WERI-Rb-1 (cell line): Measurements from ENCODE around the gene ZNF71.

Experiments
- DNase-seq: peaks from one replicate; pipeline ENCODE4 v3.0.0-alpha.2; 2020
- H3K27ac ChIP-seq: fragments of 250-450 bp; sonication (Bioruptor Pico); 2 replicates; pipeline ENCODE4 v1.5.1; 2020; ENCODE audit warnings: mild to moderate bottlenecking, moderate library complexity
- H3K27me3 ChIP-seq: fragments of 250-450 bp; sonication (Bioruptor Pico); 2 replicates; pipeline ENCODE4 v1.5.1; 2021; ENCODE audit warnings: mild to moderate bottlenecking, low read depth, moderate library complexity; ENCODE audit not compliant: insufficient read depth, severe bottlenecking
- H3K36me3 ChIP-seq: fragments of 250-450 bp; sonication (Bioruptor Pico); 2 replicates; pipeline ENCODE4 v1.5.1; 2020; ENCODE audit warnings: mild to moderate bottlenecking, moderate library complexity
- H3K4me3 ChIP-seq: 2 replicates; pipeline ENCODE4 v1.5.1; 2011; ENCODE audit warnings: low read depth, mild to moderate bottlenecking, control low read depth, low read length
- H3K9me3 ChIP-seq: fragments of 250-450 bp; sonication (Bioruptor Pico); 2 replicates; pipeline ENCODE4 v1.5.1; 2021; ENCODE audit warnings: mild to moderate bottlenecking, moderate library complexity; ENCODE audit not compliant: severe bottlenecking
- TF ChIP-seq, protein P1 (sequence below): IDR thresholded peaks from 2 replicates; pipeline ENCODE4 v1.5.1; 2011; ENCODE audit warnings: low read depth, mild to moderate bottlenecking, control low read depth, inconsistent platforms, low read length

Gene ZNF71

GRCh38 chr19:56611288-56611687, 16.2 kb downstream of the ZNF71 start:
- TF ChIP-seq, protein P1, sequence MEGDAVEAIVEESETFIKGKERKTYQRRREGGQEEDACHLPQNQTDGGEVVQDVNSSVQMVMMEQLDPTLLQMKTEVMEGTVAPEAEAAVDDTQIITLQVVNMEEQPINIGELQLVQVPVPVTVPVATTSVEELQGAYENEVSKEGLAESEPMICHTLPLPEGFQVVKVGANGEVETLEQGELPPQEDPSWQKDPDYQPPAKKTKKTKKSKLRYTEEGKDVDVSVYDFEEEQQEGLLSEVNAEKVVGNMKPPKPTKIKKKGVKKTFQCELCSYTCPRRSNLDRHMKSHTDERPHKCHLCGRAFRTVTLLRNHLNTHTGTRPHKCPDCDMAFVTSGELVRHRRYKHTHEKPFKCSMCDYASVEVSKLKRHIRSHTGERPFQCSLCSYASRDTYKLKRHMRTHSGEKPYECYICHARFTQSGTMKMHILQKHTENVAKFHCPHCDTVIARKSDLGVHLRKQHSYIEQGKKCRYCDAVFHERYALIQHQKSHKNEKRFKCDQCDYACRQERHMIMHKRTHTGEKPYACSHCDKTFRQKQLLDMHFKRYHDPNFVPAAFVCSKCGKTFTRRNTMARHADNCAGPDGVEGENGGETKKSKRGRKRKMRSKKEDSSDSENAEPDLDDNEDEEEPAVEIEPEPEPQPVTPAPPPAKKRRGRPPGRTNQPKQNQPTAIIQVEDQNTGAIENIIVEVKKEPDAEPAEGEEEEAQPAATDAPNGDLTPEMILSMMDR: peak; percentile 14; the same call in 1 of the 2 replicates
- DNase-seq: no peak
- Histone ChIP-seq H3K27ac (no peak overlapping the region), H3K4me3 (no peak overlapping the region), H3K27me3 (no peaks in the 10 kb centered on the region), H3K9me3 (no peaks in the 10 kb centered on the region), H3K36me3 (no peaks in the 10 kb centered on the region; the same call in 1 of the 2 replicates)

DNA sequence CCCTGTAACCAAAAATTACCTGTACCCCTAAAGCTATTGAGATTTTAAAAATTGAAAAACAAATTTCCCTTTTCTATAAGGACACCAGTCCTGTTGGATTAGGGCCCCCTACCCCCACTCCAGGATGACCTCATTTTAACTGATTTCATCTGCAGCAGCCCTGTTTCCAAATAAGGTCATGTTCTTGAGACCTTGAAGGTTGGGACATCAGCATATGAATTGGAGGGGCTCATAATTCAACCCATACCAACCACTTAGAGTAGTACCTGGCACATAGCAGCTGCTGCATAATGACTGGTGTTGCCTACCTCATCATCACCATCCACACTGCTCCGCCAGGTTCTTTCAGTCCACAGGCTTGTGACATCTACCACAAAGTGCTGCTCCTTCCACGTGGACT, 17.6 kb downstream of the ZNF71 start:
- Histone ChIP-seq H3K4me3 (no peak overlapping the region), H3K27ac (no peak overlapping the region), H3K27me3 (no peaks in the 10 kb centered on the region), H3K36me3 (no peaks in the 10 kb centered on the region; the same call in 1 of the 2 replicates), H3K9me3 (no peaks in the 10 kb centered on the region)
- TF ChIP-seq, protein P1: no peak
- no peak for DNase-seq

DNA sequence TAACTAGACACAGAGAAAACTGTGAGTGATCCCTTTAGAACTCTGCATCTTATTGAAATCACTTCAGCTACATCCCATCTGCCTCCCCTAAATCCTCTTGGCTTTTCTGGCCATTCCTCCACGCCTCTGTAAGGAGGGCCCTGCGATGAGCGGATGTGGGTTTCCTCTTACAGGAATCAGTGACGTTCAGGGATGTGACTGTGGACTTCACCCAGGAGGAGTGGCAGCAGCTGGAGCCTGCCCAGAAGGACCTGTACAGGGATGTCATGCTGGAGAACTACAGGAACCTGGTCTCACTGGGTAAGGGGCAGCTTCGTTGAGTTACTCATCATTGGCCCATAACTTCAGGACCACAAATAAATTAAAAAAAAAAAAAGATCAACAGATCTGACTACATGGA, 18.5 kb downstream of the ZNF71 start:
- Histone ChIP-seq H3K27me3 (no peaks in the 10 kb centered on the region), H3K4me3 (no peak overlapping the region), H3K9me3 (no peaks in the 10 kb centered on the region), H3K36me3 (peaks cover 3% of the 10 kb centered on the region; the same call in 1 of the 2 replicates), H3K27ac (no peak overlapping the region)
- TF ChIP-seq, protein P1: no peak
- DNase-seq: no peak

GRCh38 chr19:56617531-56617930, 22.4 kb downstream of the ZNF71 start:
- Histone ChIP-seq H3K9me3 (no peaks in the 10 kb centered on the region), H3K36me3 (peaks cover 15% of the 10 kb centered on the region; the same call in 1 of the 2 replicates), H3K4me3 (no peak overlapping the region), H3K27ac (no peak overlapping the region), H3K27me3 (no peaks in the 10 kb centered on the region)
- no peak for DNase-seq
- TF ChIP-seq, protein P1: no peak

GRCh38 chr19:56619121-56619520, 24.0 kb downstream of the ZNF71 start:
- Histone ChIP-seq H3K4me3 (no peak overlapping the region), H3K27me3 (no peaks in the 10 kb centered on the region), H3K27ac (no peak overlapping the region), H3K36me3 (peaks cover 30% of the 10 kb centered on the region), H3K9me3 (no peaks in the 10 kb centered on the region)
- TF ChIP-seq, protein P1: no peak
- DNase-seq: no peak

DNA sequence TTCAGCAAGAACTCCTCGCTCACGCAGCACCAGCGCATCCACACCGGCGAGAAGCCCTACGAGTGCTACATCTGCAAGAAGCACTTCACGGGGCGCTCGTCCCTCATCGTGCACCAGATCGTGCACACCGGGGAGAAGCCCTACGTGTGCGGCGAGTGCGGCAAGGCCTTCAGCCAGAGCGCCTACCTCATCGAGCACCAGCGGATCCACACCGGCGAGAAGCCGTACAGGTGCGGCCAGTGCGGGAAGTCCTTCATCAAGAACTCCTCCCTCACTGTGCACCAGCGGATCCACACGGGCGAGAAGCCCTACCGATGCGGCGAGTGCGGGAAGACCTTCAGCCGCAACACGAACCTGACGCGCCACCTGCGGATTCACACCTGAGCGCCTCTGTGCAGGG, 27.3 kb downstream of the ZNF71 start:
- Histone ChIP-seq H3K9me3 (no peaks in the 10 kb centered on the region), H3K27me3 (no peaks in the 10 kb centered on the region), H3K4me3 (no peak overlapping the region), H3K36me3 (peaks cover 39% of the 10 kb centered on the region), H3K27ac (no peak overlapping the region)
- DNase-seq: no peak
- TF ChIP-seq, protein P1: no peak
